NCI-H345 (cell line): ENCODE data around the gene MARCKSL1.
"Not testable (repeated sequence)": the region's sequence is repeated elsewhere in the genome, so short reads cannot be mapped to it uniquely, and the experiment has no call there.

Experiments
- DNase-seq: peaks from one replicate; lab custom pipeline; 2025; lab: John Stamatoyannopoulos, UW

The MARCKSL1 gene

DNA sequence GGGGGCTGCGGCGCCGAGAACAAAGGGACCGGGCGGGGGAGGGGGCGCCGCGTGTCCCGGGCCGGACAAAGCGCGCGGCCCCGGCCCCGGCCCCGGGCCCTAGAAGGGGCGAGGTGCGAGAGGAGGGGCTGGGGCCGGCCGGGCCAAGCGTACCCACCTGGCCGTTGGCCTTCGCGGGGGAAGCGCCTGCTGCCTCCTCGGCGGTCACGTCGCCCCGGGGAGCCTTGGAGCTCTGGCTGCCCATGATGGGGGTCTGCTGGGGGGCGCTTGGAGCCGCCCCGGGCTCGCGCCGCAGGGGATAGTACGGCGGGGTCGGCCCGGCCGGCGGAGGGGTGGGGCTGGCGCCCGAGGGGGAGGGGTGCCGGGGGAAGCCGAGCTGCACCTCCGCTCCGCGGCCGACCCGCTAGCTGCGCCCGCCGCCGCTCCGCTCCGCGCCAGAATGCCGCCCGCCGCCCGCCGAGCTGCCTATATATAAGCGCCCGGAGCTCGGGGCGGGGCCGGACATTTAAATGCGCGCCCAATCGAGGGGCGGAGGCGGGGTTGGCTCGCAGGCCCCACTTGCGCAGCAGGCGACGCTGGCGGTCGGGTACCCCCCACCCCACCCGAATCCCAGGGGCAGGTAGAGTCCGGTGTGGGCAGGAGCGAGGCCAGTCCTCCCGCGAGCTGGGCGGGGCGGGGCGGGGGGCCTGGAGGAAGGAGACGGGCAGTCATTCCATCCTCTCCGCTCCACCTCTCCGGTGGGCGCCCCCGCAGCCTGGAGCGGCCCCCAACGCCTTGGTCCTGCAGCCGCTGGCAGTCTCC is at the start of gene MARCKSL1:
Gene MARCKSL1 (minus strand): TSS at position 444 of the 801 bp plus-strand sequence. CDS start 200 bp downstream, at position 244.
- DNase-seq = peak; percentile 80

- no peak for DNase-seq
Observed at GRCh38 chr1:32380057-32380456, 44.0 kb upstream of the MARCKSL1 start.

DNA sequence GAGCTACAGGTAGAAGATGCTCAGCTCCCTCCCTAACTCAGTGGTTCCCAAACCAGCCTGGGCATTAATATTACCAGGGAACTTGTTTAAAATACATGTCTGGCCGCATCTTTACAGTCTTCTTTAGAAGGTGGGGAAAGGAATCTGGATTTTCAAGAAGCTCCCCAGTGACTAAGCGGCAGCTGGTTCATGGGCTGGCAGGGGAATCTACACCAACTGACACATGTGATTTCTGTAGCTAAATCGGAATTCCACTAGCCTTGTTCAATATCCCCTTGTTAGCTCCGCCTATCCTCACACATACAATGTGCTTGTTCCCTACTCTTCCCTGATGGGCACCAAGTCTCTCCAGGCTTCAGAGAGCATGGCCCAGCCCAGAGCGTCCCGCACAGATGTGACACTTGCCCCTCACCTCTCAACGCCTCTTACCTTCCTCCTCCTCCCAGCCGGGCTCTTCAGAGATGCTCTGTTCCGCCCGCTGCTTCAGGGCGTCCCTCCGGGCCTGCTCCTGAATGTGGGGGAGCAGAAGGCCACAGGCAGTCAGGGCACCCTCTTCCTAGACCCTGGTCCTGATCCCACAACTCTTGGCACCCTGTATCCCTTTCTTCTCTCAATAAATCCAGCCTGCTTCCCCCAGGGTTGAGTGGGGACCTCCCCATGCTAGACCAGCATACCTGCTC is 41.6 kb upstream of the MARCKSL1 start:
- no peak for DNase-seq

GRCh38 chr1:32376199-32376598 is 40.2 kb upstream of the MARCKSL1 start:
- no peak for DNase-seq

DNA sequence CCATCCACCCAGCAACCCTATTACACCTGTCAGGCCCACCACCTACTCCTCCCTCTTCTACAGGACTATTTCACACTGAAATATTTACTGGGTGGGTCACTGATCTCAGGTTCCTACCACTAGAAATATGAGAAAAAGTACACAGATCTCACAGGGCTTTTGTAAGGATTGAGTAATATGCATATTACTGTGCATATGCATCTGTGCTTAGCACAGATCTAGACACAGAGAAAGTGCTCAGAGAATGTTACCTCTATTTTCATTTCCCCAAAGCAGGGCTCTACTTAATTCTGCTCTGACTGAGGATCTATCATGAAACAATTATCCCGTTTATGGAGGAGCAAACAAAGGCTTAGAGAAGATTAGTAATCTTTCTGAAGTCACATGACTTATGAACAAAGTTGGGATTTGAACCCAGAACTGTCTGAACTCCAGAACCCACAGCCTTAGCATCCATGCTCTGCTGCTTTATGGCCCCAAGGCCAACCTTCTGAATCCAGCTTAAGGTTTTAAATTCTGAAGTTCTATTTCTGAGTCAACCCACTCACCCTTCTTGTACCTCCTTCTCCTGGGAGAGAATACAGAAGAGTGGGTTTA is 38.1 kb upstream of the MARCKSL1 start:
- DNase-seq = no peak

DNA sequence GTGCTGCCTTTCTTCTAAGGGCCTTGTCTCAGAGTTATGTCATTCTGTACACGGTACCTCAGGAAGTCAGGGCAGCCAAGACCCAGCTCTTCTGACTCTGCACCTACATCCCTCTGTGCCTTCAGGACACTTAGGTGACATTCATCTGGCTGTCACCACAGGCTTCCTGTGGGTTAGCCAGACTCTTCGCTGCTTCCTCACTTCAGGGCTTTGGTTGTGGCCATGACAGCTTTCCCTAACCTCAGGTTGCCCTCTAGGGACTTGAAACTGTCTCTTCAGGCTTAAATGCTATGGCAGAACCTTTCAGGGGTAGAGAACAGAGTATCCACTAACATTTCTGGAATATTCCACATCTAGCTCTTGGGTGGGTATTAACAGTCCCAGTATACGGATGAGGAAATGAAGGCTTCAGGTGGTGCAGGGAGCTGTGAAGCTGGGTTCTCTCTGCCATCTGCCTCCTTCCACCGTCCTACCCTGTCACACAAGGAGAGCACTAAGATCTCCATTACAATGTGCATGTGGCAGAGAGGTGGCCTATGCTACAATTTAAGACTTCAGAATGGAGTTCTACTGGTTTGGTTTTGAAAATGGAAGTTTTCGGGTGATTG is 36.2 kb upstream of the MARCKSL1 start:
- no peak for DNase-seq

- no peak for DNase-seq
Observed at GRCh38 chr1:32367912-32368635, 32.0 kb upstream of the MARCKSL1 start.

DNA sequence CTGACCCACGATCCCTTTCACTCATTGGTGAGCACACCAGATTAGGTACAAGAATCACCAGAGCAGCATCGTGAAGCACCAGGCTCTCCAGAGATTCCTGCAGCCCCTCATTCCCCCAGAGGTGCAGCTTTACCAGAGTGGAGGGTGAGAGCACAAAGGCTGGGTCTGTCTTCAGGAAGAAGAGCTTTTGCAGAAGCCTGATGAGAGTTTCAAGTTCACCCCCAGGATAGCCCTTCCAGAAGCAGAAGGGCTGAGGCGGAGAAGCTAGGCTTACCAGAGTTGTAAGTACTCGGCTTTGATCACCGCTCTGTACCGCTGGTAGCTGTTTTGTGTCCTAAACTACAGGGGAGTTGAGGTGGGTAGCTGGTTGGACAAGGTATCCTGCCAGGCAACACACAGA is 29.4 kb upstream of the MARCKSL1 start:
- no peak for DNase-seq

DNA sequence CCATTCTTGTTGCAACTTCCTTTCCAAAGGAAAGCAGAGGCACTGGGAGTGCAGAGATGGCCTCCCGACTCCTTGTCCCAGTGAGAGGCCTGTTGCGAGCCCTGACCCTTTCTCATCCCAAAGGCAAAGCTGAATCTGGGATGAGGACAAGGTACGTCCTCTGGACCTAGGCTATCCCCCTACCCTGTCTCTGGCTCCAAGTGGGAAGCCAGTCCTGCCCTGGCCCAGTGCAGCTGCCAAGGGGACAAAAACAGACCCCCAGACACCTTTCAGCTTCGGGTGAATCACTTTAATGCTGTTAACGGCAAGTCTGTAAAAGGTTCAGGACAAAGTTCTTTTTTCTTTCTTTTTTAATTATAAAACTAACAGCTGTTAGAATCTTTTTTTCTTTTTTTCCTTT is 28.8 kb upstream of the MARCKSL1 start:
- DNase-seq = no peak

- no peak for DNase-seq
Observed at GRCh38 chr1:32363713-32364112, 27.7 kb upstream of the MARCKSL1 start.

- DNase-seq = no peak
Observed at GRCh38 chr1:32362474-32363313, 26.7 kb upstream of the MARCKSL1 start, which contains the start of the genes FAM229A and TSSK3. Gene FAM229A, minus strand, starts transcription at chr1:32362485. Its CDS starts 394 bp downstream, at chr1:32362091. Gene TSSK3, plus strand, starts transcription at chr1:32362539. Its CDS starts 163 bp downstream, at chr1:32362702.

DNA sequence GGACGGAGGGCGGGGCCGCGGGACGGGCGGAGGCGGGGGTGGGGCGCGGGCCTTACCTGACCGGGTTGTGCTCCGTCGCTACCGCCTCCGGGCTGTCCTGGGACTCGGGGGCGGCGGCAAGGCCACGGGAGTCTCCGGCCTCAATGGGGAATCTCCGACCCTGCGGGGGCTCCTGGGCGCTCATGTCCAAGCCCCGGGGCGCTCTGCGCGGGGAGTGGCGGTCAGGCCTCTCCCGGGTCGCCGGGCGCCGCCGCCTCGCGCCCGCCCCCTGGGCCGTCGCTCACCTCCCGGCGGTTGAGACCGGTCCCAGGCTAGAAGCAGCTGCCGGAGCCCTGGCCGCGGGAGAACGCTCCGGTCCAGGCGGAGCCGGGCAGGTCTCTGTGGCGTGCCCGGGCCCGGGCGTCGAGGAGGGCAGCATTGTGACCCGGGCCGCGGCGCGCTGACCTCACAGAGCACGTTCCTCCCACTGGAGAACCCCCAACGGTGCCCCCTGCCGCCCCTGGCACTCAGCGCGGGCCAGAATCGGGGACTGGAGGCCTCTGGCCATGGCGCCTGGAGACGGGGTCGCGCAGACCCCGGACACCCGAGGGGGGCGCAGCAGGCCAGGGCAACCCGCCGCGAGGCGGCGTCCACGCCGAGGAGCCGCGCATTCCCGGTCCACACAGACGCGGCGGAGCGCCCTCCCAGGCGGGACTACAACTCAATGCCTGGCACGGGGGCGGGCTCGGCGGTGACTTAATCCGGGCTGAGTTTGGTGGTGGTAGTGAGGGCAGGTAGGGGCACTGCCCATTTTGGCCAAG is 25.8 kb upstream of the MARCKSL1 start:
- no peak for DNase-seq

DNA sequence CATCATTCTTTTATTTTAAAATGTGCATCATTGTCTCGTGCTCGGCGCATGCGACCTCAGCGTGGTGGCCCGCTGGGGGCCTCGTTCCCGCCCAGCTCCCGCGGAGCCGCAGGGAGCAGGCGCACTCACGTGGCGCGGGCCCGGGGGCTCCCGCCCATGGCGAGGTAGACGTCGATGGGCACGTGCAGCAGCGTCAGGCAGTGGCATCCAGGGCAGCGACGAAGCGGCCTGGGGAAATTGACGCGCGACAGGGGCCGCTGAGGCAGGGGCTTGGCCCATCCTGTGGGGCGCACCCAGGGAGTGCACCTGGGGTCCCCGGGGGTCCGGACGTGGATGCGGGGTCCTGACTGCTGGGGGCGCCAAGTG is 25.3 kb upstream of the MARCKSL1 start:
- DNase-seq = no peak

GRCh38 chr1:32358435-32358834 is 22.4 kb upstream of the MARCKSL1 start:
- no peak for DNase-seq

DNA sequence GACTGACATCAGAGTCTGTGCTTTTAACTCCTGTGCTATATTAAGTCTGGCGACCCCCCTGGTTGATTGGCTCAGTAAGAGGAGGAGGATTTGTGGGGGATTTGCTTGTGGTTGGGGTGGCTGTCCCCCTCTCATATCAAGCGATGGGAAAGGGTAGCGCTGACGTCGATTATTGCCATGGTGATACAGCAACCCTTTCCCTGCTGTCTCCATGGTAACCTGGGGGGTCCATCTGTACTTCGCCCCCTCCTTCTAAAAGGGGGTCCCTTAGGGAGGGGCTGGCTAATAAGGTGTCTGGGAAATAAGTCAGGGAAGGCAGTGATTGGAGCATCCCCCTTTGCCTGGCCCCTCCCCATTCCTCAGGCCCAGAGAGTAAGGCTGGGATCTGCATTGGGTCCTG is 21.6 kb upstream of the MARCKSL1 start:
- no peak for DNase-seq

DNA sequence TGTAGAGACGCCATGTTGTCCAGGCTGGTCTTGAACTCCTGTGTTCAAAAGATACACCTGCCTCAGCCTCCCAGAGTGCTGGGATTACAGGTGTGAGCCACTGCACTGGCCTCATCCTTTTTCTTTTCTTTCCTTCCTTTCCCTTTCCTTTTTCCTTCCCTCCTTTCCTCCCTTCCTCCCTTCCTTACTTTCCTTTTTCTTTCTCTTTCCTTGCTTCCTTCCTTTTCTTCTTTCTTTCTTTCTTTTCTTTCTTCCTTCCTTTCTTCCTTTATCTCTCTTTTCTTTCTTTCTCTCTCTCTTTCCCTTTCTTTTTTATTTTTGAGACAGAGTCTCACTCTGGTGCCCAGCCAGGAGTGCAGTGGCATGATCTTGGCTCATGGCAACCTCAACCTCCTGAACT is 20.4 kb upstream of the MARCKSL1 start:
- no peak for DNase-seq

DNA sequence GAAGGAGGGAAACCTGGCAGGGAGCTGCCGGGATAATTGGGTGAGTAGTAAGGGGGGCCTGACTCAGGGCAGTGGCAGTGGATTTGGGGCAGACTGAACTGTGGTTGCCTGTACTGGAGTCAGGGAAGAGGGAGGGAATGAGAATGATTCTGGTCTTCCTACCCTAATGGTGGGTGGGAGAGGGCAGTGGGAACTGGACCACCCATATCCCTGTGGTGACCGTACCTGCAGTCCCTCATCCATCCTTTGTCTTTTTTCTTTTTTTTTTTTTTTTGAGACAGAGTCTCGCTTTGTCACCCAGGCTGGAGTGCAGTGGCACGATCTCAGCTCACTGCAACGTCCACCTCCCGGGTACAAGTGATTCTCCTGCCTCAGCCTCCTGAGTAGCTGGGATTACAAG is 19.7 kb upstream of the MARCKSL1 start:
- DNase-seq = not testable (repeated sequence)

GRCh38 chr1:32353886-32354570 is 18.0 kb upstream of the MARCKSL1 start:
- DNase-seq = no peak

DNA sequence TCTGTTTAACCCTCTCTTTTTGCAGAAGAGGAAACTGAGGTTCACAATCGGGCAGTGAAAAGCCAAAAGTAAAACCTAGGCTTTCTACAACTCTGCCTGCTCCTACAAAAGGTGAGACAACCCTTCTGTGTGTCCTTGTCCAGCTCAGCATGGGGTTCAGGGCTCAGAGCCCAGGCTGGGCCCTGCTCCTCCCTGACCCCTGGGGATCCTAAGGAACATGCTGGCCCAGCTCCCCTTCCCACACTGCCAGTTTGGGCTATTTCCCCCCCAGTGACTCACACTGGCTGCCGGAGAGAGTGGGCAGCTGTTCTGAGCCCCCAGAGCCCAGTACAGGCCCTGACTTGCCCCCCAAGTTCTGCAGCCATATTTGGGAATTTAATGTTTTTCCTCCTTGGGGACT is 17.4 kb upstream of the MARCKSL1 start:
- no peak for DNase-seq
